Adrenal gland (tissue), 5 donors: Measurements from ENCODE around the gene S100A5.

Experiments used
- POLR2A ChIP-seq, 2 donors: fragments of 450-650 bp; IDR thresholded peaks; one replicate each; pipeline ENCODE4 v1.6.1; 2017; ENCODE audit warnings: antibody characterized with exemption in 2 of 2, mild to moderate bottlenecking in 2 of 2, moderate library complexity in 1 of 2
- TF ChIP-seq, protein P1 (sequence below), 6 experiments: fragments of 450-650 bp in 4 of 6; fragments of 200-600 bp in 2 of 6; sonication (generic) in 1 of 6; IDR thresholded peaks; 1 replicate in 5 of 6; 2 replicates in 1 of 6; pipeline versions ENCODE4 v1.5.1 to v1.8.0; 2016 to 2021; ENCODE audit warnings: antibody characterized with exemption in 6 of 6, mild to moderate bottlenecking in 2 of 6, moderate library complexity in 1 of 6
- donor health status: DM: no; HTN: no; CAD: no.

DNA sequence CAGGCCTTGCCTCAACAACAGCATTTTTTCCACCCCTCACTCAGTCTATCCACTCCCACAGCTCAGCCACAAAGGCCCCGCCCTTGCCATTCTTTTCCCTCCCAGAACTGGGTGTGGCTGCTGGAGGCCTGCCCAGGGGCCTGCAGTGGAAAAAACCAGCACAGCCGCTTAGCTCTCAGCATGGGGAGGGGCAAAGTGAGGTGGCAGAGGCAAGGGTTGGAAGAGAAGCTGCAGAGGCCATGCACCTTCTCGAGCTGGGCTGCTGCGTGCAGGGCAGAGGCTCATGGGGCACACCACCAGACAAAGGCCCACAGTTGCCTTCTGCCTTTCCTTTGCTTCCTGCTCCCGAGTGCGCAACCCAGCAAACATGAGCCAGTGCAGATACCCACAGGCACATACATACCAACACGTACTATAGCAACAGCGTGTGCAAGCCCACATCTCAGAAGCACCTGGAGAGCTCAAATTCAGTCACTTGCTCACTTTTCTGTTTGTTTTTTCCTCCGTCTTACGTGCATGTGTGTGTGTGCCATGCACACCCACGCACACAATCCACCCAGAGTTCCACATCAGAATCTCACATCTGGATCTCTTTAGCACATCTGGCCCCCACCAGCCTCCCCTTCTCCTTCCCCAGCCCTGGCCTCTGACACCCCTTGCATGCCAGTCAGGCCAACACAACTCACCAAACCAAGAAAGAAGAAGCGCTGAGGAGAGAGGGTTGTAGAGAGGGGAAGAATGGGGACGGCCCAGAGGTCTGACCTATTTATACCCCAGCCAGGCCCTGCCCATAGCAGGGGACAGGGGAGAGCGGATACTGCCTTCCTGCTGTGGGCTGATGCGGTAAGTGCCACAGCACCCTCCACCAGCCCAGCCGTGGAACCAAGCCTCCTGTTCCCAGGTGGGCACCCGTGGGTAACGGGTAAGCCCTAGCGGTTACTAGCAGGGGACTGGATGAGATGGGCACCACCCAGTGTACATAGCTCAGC lies 4.6 kb upstream of the S100A5 start, which contains the start of gene S100A4:
- TF ChIP-seq, protein P1, sequence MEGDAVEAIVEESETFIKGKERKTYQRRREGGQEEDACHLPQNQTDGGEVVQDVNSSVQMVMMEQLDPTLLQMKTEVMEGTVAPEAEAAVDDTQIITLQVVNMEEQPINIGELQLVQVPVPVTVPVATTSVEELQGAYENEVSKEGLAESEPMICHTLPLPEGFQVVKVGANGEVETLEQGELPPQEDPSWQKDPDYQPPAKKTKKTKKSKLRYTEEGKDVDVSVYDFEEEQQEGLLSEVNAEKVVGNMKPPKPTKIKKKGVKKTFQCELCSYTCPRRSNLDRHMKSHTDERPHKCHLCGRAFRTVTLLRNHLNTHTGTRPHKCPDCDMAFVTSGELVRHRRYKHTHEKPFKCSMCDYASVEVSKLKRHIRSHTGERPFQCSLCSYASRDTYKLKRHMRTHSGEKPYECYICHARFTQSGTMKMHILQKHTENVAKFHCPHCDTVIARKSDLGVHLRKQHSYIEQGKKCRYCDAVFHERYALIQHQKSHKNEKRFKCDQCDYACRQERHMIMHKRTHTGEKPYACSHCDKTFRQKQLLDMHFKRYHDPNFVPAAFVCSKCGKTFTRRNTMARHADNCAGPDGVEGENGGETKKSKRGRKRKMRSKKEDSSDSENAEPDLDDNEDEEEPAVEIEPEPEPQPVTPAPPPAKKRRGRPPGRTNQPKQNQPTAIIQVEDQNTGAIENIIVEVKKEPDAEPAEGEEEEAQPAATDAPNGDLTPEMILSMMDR (IDR thresholded peaks at IDR 0.05): no peak
- TF ChIP-seq POLR2A (IDR thresholded peaks at IDR 0.05): peak in 1 of 2 donors; percentile 29
